BLaER1 treated with 17β-estradiol and CSF1 and Interleukin-3, amounts not matched to agents 10 nM and 100 nM (cell line): ENCODE data around the gene HS6ST3.

Experiments
- H3K27ac ChIP-seq, 11 experiments: shearing (Covaris generic); formaldehyde crosslinking; 2 replicates each; pipeline ENCODE4 v1.8.1; 2022
- H3K27me3 ChIP-seq, 11 experiments: shearing (Covaris generic); formaldehyde crosslinking; 2 replicates each; pipeline ENCODE4 v1.8.1; 2022
- H3K36me3 ChIP-seq, 11 experiments: shearing (Covaris generic); formaldehyde crosslinking; 2 replicates each; pipeline ENCODE4 v1.8.1; 2022
- H3K4me1 ChIP-seq, 10 experiments: shearing (Covaris generic); formaldehyde crosslinking; 2 replicates each; pipeline ENCODE4 v1.8.1; 2022
- H3K4me2 ChIP-seq, 11 experiments: shearing (Covaris generic); formaldehyde crosslinking; 2 replicates each; pipeline ENCODE4 v1.8.1; 2022
- H3K4me3 ChIP-seq, 10 experiments: shearing (Covaris generic); formaldehyde crosslinking; 2 replicates each; pipeline ENCODE4 v1.8.1; 2022
- H3K9ac ChIP-seq, 11 experiments: shearing (Covaris generic); formaldehyde crosslinking; 2 replicates each; pipeline ENCODE4 v1.8.1; 2022
- H3K9me3 ChIP-seq, 11 experiments: shearing (Covaris generic); formaldehyde crosslinking; replicated peaks in 1 of 11; 2 replicates each; pipeline ENCODE4 v1.8.1; 2022
- H4K20me1 ChIP-seq, 11 experiments: shearing (Covaris generic); formaldehyde crosslinking; 2 replicates each; pipeline ENCODE4 v1.8.1; 2022
- Cebpa-rat ChIP-seq, 11 experiments: shearing (Covaris generic); IDR thresholded peaks; 2 replicates each; pipeline ENCODE4 v1.8.1; 2022

HS6ST3 gene

DNA sequence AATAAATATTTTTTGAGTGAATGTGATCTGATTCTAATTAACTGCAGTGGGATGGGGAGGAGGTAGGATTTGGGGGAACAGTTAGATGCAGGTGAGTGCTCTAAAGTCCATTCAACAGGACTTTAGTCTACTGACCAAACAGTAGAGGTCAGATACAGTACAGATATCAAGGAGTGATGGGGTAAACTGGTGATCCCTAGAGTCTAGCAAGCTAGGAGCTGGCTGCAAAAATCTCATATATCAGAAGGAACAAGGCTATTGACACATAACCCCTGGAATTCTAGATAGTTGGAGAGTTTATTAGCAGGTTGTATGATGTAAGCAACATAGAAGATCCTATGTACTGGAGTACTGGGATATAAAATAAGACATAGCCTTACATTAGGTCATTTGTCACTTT lies 131.6 kb downstream of the HS6ST3 start:
- no peak overlapping the region for H3K9ac ChIP-seq
- H4K20me1 ChIP-seq = no peaks in the 10 kb centered on the region
- peaks cover 0 to 10% (median 0%) of the 10 kb centered on the region in 10 experiments; a peak in 3 of 20 replicates for H3K4me1 ChIP-seq
- H3K27ac ChIP-seq = no peak overlapping the region
- no peaks in the 10 kb centered on the region for H3K36me3 ChIP-seq
- H3K27me3 ChIP-seq = no peaks in the 10 kb centered on the region
- no peaks in the 10 kb centered on the region for H3K9me3 ChIP-seq
- no peak for TF ChIP-seq Cebpa-rat (IDR thresholded peaks at IDR 0.05)
- no peak overlapping the region for H3K4me3 ChIP-seq
- H3K4me2 ChIP-seq = no peak overlapping the region

DNA sequence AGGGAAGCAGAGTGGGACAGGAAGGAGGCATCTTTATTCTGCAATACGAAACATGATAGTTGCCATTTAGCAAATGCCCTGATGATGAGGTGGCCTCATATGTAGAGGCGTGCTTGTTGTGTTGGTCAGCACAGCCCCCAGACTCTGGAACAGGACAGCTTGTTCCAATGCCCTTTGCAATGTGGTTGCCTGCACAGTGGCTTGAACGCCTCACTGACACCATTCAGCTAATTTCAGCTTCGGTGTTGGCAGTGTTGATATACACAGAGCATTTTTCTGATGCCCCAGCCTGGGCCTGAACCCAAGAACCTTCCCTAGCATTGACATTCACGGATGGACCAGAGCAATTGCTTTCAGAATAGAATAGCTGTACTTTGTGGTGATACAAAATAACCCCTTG lies 133.3 kb downstream of the HS6ST3 start:
- Histone ChIP-seq H3K36me3 (no peaks in the 10 kb centered on the region), H3K4me1 (peaks cover 0 to 10% (median 0%) of the 10 kb centered on the region in 10 experiments; a peak in 3 of 20 replicates), H4K20me1 (no peaks in the 10 kb centered on the region), H3K27me3 (no peaks in the 10 kb centered on the region), H3K4me2 (no peak overlapping the region), H3K27ac (no peak overlapping the region), H3K4me3 (no peak overlapping the region), H3K9me3 (no peaks in the 10 kb centered on the region), H3K9ac (no peak overlapping the region)
- no peak for TF ChIP-seq Cebpa-rat (IDR thresholded peaks at IDR 0.05)

DNA sequence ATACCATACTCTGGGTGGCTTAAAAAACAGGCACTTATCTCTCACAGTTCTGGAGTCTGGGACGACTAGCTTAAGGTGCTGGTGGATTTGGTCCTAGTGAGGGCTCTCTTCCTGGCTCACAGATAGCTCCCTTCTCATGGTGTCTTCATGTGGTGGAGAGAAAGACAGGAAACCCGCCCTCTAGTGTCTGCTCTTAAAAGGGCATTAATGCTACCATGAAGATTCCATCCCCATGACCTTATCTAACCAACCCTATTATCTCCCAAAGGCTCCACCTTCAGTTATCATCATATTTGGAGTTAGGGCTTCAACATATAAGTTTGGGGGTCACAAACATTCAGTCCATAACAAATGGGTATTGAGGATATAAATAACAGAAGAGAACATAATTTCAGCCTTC lies 139.4 kb downstream of the HS6ST3 start:
- Histone ChIP-seq H3K27me3 (no peaks in the 10 kb centered on the region), H4K20me1 (no peaks in the 10 kb centered on the region), H3K9ac (no peak overlapping the region), H3K4me2 (no peak overlapping the region), H3K4me3 (no peak overlapping the region), H3K27ac (no peak overlapping the region), H3K4me1 (no peaks in the 10 kb centered on the region), H3K9me3 (peaks cover 0 to 5% (median 0%) of the 10 kb centered on the region in 11 experiments; a peak in 1 of 22 replicates), H3K36me3 (no peaks in the 10 kb centered on the region)
- TF ChIP-seq Cebpa-rat (IDR thresholded peaks at IDR 0.05) = no peak

DNA sequence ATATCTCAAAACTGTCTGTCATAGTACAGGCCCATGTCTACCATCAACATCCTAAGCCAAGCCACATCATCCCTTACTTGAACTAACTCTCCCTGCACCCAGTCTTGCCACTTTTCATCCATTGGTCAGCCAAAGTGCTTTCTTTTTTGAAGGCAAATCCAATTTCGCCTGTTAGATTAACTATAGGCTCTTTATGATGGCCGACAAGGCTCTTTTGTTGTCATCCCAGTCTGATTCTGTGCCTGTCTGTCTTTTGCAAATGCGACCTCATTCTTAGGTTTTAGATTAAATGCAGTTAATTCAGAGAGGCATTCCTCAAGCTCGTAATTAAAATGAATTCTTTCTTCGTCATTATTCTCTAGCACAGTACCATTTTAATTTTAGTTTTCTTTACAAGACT lies 148.3 kb downstream of the HS6ST3 start:
- peaks cover 0 to 12% (median 0%) of the 10 kb centered on the region in 11 experiments; a peak in 1 of 22 replicates for H3K9me3 ChIP-seq
- no peak for TF ChIP-seq Cebpa-rat (IDR thresholded peaks at IDR 0.05)
- no peak overlapping the region for H3K27ac ChIP-seq
- no peak overlapping the region for H3K4me2 ChIP-seq
- H3K27me3 ChIP-seq = no peaks in the 10 kb centered on the region
- no peaks in the 10 kb centered on the region for H4K20me1 ChIP-seq
- H3K4me1 ChIP-seq = peaks cover 0 to 7% (median 0%) of the 10 kb centered on the region in 10 experiments; a peak in 1 of 20 replicates
- no peaks in the 10 kb centered on the region for H3K36me3 ChIP-seq
- H3K9ac ChIP-seq = no peak overlapping the region
- H3K4me3 ChIP-seq = no peak overlapping the region

DNA sequence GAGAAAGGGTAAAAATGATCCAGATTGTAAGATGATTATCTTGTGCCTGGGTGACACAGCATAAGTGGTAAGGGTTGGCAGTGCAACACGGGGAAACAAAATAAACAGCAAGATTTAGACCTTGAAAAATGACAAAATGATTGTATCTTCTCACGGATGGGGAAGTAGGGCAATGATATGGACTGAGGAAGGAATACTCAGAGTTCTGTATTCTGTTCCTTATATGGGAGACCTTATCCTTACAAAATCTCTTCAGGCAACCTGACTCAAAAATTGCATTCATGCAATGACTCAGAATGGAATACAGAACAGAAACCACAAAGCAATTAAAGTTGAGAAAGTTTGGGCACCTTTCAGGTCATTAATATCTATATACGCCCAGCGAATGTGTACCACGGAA lies 149.0 kb downstream of the HS6ST3 start:
- Histone ChIP-seq H3K4me2 (no peak overlapping the region), H3K4me1 (peaks cover 0 to 7% (median 0%) of the 10 kb centered on the region in 10 experiments; a peak in 1 of 20 replicates), H4K20me1 (no peaks in the 10 kb centered on the region), H3K9ac (no peak overlapping the region), H3K4me3 (no peak overlapping the region), H3K9me3 (peaks cover 0 to 12% (median 0%) of the 10 kb centered on the region in 11 experiments; a peak in 1 of 22 replicates), H3K27ac (no peak overlapping the region), H3K36me3 (no peaks in the 10 kb centered on the region), H3K27me3 (no peaks in the 10 kb centered on the region)
- TF ChIP-seq Cebpa-rat (IDR thresholded peaks at IDR 0.05) = no peak

DNA sequence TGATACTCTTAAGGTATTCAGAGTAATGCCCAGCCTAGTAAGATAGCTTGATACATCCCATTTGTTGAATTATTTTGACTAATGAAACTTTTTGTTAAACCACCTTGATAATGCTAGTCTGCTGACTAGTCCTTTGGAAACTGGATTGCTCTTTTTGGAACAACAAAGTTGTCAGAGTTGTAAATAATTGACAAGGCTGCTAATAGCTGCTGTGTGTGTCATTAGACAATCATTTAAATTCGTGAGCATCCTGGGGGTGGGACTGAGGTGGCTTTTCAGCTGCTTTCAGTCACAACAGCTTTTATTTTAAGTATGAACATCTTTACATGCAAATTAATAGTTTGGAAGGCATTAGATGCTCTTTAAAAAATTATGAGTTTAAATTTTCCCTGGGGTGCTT lies 153.5 kb downstream of the HS6ST3 start:
- peaks cover 0 to 13% (median 6%) of the 10 kb centered on the region in 10 experiments; a peak in 10 of 20 replicates for H3K4me1 ChIP-seq

DNA sequence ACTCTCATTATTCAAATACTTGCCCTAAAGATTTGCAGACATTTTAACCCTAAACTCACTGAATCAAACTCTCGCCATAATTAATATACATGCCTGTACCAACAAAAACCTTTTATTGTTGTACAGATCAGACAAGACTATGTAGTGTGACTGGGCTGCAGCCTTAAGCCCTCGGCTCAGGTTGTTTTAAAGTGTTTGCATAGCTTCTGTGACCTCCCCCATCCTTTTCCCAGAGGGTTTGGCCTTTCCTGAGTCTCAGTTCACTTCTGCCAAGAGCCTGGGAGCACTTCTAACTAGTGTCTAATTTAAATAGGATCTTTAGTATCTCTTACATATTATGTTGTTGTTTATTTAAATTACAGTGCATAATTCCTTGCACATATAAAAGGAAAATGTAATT lies 158.2 kb downstream of the HS6ST3 start:
- Histone ChIP-seq H3K27me3 (no peaks in the 10 kb centered on the region), H3K36me3 (no peaks in the 10 kb centered on the region), H3K9ac (no peak overlapping the region), H3K4me2 (no peak overlapping the region; a peak in 1 of 22 replicates), H3K27ac (no peak overlapping the region; a peak in 1 of 22 replicates), H3K4me3 (no peak overlapping the region), H4K20me1 (no peaks in the 10 kb centered on the region), H3K4me1 (peaks cover 0 to 13% (median 6%) of the 10 kb centered on the region in 10 experiments; a peak in 10 of 20 replicates), H3K9me3 (peaks cover 0 to 23% (median 0%) of the 10 kb centered on the region in 11 experiments; a peak in 11 of 22 replicates)
- no peak for TF ChIP-seq Cebpa-rat (IDR thresholded peaks at IDR 0.05)

More for the DNA sequence above, 153.5 kb downstream of the HS6ST3 start:
- Histone ChIP-seq H3K4me2 (no peak overlapping the region), H3K27me3 (no peaks in the 10 kb centered on the region), H3K4me3 (no peak overlapping the region), H3K9me3 (peaks cover 0 to 19% (median 0%) of the 10 kb centered on the region in 11 experiments; a peak in 5 of 22 replicates), H3K27ac (no peak overlapping the region), H3K36me3 (no peaks in the 10 kb centered on the region), H3K9ac (no peak overlapping the region), H4K20me1 (no peaks in the 10 kb centered on the region)
- TF ChIP-seq Cebpa-rat (IDR thresholded peaks at IDR 0.05) = no peak

DNA sequence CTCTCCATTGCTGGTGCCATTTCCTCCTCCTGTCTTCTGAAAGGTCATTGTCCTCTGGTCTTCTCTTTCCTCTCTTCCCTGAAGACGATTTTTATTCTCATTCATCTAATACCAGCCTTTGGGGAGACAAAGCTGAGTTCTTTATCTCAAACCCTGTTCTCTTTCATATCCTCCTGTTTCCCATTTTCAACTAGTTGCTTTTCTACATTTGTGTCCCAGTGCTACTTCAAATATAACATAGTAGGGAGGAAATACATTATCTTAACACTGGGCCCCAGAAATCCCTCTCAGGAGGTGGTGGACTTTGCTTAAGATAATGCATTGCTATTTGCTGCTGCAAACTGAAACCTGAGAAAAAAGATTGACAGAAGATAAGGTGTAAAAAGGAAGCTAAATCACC lies 159.1 kb downstream of the HS6ST3 start:
- H4K20me1 ChIP-seq = no peaks in the 10 kb centered on the region
- H3K36me3 ChIP-seq = no peaks in the 10 kb centered on the region
- no peaks in the 10 kb centered on the region for H3K27me3 ChIP-seq
- H3K27ac ChIP-seq = no peak overlapping the region
- H3K9ac ChIP-seq = no peak overlapping the region
- H3K4me2 ChIP-seq = no peak overlapping the region
- peaks cover 0 to 23% (median 0%) of the 10 kb centered on the region in 11 experiments; a peak in 11 of 22 replicates for H3K9me3 ChIP-seq
- H3K4me1 ChIP-seq = peaks cover 0 to 13% (median 6%) of the 10 kb centered on the region in 10 experiments; a peak in 10 of 20 replicates
- H3K4me3 ChIP-seq = no peak overlapping the region
- TF ChIP-seq Cebpa-rat (IDR thresholded peaks at IDR 0.05) = no peak

DNA sequence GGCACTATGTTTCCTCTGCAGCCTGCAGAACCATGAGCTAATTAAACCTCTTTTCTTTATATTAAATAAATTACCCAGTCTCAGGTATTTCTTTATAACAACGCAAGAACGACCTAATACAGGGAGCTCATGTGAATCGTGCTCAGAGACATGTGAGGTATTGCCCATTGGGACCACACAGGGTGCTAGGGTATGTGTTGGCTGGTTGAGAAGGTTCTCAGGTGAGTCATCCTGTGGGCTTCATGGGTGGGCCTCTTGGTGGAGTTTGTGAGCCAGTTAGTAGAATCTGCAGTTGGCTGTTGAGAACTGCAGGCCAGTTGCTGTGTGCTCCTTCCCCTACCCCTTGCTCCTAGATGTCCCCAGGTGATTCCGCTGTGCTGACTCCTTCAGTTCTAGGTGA lies 163.0 kb downstream of the HS6ST3 start:
- 0 out of 20 replicates have a peak, but pooled peaks cover 0 to 3% (median 0%) of the 10 kb centered on the region in 10 experiments for H3K4me1 ChIP-seq
- H3K27me3 ChIP-seq = no peaks in the 10 kb centered on the region
- no peak overlapping the region for H3K27ac ChIP-seq
- no peaks in the 10 kb centered on the region for H3K36me3 ChIP-seq
- peaks cover 0 to 7% (median 0%) of the 10 kb centered on the region in 11 experiments; a peak in 8 of 22 replicates for H3K9me3 ChIP-seq
- H4K20me1 ChIP-seq = no peaks in the 10 kb centered on the region
- H3K9ac ChIP-seq = no peak overlapping the region
- H3K4me3 ChIP-seq = no peak overlapping the region
- H3K4me2 ChIP-seq = no peak overlapping the region
- no peak for TF ChIP-seq Cebpa-rat (IDR thresholded peaks at IDR 0.05)

DNA sequence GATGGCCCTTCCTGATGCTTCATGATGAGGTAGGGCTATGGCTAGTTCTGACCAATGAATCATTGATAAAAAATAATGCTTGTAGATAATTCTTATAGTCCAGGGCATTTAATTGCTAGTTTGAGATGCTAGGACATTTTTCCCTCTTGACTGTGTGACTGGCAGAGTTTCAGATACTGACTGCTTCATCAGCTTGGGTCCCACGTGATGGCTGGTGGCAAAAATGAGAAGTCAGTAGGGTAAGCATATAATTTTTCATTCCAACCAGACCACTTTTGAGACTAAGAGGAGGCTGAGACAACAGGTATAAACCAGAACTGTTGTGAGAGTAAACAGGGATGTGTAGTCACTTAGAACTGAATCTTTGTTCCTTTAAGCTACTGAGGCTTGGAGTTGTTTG lies 183.3 kb downstream of the HS6ST3 start:
- TF ChIP-seq Cebpa-rat (IDR thresholded peaks at IDR 0.05) = no peak
- Histone ChIP-seq H3K27ac (no peak overlapping the region), H3K4me3 (no peak overlapping the region), H3K9me3 (peaks cover 0 to 2% (median 0%) of the 10 kb centered on the region in 11 experiments; a peak in 1 of 22 replicates), H3K9ac (no peak overlapping the region), H3K4me1 (peaks cover 0 to 12% (median 0%) of the 10 kb centered on the region in 10 experiments; a peak in 2 of 20 replicates), H3K27me3 (no peaks in the 10 kb centered on the region), H3K4me2 (no peak overlapping the region), H3K36me3 (no peaks in the 10 kb centered on the region), H4K20me1 (no peaks in the 10 kb centered on the region)
